ENCODE measurements around the gene LEMD3.

LEMD3 gene

DNA sequence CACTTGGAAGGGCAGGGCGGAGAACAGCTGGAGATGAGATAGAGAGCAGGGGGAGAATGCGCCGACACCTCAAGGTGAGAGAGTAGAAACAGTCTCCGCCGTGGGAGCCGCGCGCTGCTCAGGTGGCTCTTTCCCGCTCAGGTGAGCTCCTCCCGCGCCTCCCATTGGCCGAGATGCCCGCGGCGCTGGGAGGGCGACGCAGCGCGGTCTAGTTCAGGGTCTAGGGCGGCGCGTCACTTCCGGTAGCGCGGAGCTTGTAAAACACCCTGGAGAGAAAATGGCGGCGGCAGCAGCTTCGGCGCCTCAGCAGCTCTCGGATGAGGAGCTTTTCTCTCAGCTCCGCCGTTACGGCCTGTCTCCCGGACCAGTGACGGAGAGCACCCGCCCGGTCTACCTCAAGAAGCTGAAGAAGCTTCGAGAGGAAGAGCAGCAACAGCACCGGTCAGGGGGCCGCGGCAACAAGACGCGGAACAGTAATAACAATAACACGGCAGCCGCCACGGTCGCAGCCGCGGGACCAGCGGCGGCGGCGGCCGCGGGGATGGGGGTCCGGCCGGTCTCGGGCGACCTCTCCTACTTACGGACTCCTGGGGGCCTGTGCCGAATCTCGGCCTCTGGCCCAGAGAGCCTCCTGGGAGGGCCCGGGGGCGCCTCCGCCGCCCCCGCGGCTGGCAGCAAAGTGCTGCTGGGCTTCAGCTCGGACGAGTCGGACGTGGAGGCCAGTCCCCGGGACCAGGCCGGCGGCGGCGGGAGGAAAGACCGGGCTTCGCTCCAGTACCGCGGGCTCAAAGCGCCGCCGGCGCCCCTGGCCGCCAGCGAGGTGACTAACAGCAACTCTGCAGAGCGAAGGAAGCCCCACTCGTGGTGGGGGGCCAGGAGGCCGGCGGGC lies at the start of gene LEMD3:
LEMD3 (plus strand) TSS at position 264 of the 889 bp plus-strand sequence; CDS start at position 278, 14 bp downstream.
- peak; percentile 98 for DNase-seq

DNA sequence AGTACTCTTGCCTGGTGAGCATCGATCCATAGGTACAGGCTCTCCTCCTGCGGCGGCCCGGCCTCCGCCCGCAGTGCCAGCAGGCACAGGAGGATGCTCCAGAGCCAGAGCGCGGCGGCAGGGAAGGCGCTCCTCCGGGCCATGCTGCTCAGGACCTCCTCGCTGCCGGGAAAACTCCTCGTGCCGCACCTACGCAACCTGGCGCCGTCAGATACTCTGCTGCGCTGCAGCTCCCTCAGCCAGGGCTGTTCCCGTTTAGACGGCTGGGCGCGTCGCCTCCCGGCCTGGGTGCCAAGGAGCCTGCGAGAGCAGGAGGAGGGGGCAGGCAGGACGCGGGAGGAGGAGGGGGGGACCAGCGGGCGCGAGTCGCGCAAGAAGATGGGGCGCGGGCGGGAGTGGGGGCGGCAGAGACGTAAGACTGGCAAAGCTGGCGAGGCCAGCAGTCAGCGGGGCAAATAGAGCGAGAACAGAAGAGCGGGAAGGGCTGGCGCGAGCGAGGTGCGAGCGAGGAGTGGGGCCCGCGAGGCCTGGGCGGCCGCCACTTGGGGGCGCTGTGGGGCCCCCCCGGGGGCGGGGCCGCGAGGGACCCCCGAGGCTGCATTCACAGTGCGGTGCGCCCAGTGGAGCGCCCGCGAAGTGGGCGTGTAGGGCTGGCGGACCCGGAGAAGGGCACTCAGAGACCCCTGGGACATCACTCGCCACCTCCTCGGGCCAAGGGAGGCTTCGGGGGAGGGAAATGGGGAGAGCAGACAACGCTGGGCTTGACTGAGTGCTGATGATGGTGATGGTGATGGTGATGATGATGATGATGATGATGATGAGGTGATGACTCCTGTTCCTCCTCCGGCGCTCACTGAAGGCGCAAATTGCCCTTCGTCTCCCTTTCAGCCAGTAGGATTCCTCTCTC lies 48.1 kb upstream of the LEMD3 start, which contains the start of gene WIF1:
WIF1 (minus strand) TSS at position 257 of the 907 bp plus-strand sequence; CDS start at position 143, 114 bp downstream.
- DNase-seq: peak; percentile 58

DNA sequence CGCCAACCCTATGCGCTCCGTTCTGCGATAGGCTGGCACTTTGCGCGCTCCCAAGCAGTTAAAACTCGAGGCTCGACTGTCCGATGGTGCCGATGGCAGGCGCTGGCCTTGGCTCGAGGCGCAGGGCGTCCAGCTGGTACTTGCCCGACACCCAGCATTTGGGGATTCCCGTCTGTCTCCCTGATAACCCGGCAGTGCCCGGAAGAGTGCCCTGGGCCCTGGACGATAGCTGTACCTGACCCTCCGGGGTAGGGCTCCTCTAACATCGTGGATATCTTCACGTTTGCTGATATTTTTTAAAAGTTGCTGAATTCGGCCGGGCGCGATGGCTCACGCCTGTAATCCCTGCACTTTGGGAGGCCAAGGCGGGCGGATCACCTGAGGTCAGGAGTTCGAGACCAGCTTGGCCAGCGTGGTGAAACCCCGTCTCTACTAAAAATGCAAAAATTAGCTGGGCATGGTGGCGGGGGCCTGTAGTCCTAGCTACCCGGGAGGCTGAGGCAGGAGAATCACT lies 47.4 kb upstream of the LEMD3 start:
- no peak for DNase-seq

DNA sequence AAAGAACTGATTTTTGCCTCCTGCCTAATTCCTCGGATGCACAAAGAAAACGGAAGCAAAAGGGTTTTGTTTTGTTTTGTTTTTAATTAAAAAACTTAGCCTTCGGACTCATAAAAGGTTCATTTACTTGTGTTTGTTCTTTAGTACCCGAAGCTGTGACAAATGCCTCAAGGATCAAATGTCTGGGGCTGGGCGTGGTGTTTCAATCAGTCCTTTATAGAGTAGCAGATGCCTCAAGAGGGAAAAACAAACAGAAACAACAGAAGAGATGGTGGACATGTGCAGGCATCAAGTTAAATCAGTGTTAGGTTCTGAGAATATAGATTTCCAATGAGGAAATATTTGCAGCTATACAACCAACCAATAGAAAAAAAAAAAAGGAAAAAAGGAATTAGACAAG lies 46.7 kb upstream of the LEMD3 start:
- DNase-seq: peak; percentile 18

DNA sequence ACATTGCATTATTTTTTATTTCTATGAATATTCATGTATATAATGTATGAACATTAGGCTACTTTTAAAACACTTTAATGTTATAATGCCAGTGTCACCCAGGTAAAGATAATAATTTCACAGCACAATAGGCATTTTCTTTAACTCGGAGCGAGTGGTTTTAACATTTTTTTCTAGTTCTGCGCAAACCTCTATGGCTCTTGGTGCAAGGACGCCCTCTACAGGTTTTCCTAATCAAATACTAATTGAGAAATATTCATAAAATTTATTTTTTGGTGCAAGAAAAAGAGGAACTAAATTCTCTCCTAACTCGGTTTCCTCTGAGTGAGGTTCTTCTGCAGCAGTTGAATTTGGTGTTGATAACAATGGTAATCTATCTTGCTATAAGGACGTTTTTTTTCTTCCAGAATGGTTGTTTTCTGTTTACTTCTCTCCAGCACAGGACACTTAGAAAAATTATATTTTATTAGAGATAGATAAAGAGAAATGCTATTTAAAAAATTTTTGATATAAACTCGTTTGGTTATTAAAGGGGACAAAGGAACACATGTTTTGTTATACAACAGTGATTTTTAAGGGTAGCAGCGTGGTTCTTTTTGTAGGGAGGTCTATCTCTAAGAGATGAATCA lies 45.8 kb upstream of the LEMD3 start:
- DNase-seq: peak; percentile 48

DNA sequence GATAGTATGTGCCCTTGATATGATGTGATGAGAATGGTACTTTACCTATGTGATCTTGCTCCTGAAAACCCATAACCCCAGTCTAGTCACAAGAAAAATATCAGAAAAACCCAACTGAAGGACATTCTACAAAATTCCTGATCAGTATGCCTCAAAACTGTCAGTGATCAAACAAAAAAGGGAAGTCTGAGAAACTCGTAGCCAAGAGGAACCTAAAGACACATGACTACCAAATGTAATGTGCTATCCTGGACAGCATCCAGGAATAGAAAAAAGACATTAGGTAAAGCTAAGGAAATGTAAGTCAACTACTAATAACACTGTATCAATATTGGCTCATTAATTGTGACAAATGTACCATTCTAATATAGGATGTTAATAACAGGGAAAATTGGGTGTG lies 44.1 kb upstream of the LEMD3 start:
- no peak for DNase-seq

DNA sequence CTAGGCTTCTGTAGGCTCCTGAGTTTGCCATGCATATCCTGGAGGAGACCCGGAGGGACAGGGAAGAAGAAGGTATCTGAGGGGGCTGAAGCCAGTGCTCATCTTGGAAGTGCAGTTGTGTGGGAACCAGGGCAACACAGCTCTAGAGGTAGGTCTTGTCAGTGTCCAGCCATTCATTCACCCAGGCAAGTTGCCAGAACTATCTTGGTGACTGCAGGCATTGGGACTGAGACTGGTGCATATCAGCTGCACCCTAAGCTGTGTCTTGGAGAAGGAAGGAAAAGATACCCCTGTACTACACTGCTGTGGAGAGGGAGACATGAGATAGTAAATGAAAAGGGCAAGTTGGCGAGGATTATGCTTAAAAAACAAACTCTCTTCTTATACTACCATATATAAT lies 43.4 kb upstream of the LEMD3 start:
- DNase-seq: no peak

DNA sequence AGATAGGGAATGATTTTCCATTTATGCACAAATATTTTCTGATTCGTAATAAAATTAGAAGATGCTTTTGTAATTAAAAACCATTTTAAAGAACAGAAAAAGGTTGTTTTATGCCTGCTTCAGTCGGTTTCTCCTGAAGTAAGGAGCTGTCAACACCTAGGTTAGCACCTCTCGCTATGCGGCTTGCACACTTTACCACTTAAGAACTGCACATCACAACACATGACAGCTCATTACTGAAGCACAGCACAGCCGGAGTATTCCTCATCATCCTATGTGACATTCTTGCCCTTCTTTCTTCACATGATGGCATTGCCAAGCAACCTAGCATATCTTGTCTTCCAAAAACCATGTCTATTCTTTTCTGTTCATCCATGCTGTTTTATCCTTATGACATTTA lies 42.9 kb upstream of the LEMD3 start:
- DNase-seq: no peak

DNA sequence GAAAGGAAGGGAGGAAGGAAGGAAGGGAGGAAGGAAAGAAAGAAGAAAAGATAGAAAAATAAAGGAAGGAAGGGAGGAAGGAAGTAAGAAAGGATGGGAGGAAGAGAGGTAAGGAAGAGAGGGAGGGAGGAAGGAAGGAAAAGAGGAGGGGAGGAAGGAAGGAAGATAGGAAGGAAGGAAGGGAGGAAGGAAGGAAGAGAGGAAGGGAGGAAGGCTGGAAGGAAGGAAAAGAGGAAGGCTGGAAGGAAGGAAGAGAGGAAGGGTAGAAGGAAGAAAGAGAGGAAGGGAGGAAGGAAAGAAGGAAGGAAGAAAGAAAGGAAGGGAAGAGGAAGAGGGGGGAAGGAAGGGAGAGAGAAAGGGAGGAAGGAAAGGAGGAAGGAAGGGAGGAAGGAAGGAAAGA lies 35.5 kb upstream of the LEMD3 start:
- DNase-seq: no peak

DNA sequence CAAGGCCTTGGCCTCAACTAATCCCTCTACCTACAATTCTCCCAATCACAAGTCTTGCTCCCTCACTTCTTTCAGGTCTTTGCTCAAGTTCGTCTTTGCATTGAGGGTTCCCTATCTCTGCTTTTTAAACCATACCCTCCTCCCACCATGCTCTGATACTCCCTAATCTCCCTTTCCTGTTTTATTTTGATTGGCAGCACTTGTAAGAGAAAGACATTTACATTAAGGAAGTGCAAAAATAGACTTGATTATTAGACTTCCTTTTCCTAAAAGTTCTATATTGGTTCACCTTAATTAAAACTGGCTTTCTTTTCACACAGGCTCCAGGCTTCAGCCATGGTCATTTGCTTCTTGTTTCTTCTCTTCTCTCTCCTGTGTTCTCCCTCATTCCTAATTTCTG lies 30.0 kb upstream of the LEMD3 start:
- DNase-seq: no peak

DNA sequence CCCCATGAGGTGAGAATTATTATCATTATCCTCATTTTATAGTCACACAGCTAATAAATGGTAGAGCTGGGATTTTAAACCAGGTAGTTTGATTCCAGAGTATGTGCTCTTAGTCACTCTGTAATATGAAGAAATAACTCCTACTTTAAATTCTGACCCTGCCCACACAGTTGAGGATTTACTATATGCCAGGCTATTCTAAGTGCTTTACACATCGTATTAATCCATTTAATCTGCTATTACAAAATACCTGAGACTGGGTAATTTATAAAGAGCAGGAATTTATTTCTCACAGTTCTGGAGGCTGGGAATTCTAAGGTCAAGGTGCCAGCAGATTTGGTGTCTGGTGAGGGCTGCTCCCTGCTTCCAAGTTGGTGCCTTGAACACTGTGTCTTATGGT lies 28.6 kb upstream of the LEMD3 start:
- DNase-seq: no peak

DNA sequence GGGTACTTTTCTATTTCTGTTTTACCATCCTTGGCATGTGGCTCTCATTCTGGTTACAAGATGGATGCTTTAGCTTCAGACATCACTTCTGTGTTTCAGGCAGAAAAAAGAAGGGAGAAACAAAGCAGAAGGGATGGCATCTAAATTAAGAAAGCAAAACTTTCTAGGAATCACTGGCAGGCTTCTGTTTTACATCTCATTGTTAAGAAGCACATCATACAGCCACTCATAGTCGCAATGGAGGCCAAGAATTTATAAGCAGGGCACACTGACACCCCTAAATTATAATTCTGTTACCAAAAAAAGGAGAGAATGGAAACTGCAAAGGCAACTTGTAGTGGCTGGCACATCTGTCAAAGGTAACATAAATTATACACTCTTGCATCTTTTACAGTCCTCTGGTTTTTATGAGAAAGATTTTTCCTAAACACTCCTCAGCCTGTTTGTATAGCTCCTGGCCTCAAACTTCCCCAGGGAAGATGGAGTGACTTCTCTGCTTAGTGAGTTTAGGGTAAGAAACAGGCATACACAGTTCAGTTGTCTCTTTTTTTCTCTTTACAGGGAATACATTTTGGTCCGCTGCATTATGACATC lies 22.0 kb upstream of the LEMD3 start:
- DNase-seq: no peak

DNA sequence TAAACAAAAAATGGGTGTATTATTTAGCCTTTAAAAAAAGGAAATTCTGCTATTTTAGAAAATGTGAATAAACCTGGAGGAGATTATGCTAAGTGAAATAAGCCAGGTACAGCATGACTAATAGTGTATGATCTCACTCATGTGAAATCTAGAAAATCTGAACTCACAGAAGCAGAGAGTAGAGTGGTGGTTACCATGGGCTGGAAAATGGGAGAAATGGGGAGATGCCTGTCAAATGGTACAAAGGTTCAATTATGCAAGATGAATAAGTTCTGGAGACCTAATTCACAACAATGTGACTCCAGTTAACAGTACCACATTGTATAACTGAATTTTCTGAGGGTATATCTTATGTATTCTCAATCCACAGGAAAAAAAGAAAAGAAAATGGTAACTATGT lies 17.4 kb upstream of the LEMD3 start:
- DNase-seq: no peak

DNA sequence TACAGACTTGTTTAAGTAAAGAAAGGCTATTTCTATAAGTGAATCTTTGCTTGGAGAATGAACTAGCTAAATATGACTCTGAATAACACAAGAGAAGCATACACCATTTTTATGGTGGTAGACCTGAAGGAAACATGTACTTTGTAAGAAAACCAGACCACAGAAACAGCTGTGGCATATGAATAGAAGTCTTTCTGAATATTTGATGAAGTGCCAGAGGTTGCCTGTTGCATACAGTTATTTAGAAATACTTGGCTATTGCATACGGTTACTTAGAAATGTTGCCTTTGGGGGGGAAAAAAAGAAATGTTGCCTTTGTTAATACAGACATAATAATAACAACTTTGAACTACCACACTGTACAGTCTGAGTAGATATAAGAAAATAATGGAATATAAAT lies 16.8 kb upstream of the LEMD3 start:
- no peak for DNase-seq

DNA sequence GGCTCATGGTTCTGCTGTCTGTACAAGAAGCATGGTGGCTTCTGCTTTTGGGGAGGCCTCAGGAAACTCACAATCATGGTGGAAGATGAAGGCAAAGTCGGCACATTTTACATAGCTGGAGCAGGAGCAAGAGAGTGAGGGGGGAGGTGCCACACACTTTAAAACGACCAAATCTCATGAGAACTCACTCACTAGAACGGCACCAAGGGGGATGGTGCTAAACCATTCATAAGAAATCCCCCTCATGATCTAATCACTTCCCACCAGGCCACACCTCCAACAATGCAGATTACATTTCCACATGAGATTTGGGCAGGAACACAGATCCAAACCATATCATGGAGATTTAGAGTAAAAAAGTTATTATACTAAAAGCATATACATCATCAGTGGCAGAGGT lies 13.6 kb upstream of the LEMD3 start:
- no peak for DNase-seq

DNA sequence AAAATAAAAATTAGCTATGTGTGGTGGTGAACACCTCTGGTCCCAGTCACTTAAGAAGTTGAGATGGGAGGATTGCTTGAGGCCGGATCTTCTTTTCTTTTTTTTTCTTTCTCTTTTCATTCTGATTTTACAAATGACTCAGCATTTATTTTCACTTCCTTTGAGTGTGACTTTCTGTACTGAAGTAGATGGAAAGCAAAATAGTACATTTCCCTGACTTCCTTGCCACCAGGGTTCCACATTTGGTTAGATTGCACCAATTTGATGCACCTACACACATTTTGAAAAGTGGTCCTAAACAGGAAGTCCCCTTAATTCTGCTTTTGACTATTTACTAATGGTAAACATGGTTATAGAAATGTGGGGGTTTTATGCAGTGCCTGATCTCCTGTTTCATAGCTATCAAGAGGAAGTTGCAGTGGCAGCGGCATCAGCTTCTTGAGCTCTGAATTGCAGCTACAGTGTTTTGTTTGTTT lies 13.0 kb upstream of the LEMD3 start:
- DNase-seq: no peak

DNA sequence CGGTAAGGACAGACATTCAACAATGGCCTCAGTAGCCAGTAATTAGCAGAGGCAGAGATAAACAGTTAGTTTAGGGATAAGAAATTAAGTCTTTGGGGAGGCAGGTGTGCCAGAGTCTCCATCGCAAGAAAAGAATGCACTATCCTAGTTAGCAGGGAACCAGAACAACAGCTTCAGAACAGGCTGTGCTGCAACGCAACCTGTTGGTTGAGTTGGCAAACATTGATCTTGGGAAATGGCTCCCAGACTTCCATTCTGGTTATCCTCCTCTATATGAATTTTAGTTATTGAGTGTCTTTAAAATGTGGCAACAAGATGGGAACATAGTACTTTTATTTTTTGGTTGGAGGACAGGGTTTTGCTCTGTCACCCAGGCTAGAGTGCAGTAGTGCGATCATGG lies 12.3 kb upstream of the LEMD3 start:
- DNase-seq: no peak

DNA sequence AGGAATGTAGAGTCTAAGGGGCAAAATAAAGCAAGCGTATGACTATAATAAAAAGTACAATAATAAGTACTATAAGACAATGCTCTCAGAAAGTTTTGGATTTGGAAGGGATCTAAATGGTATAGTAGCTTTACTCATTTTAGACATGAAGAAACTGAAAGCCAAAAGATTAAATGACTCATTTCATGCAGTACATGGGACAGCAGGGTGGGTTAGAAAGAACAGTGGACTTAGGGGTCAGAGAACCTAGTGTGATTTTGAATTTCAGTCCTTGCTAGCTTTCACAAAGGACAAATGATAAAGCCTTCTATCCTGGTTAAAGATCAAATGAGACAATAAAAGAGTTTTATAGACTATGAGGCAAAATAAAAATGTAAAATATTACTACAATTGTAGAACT lies 6.8 kb upstream of the LEMD3 start:
- DNase-seq: no peak

DNA sequence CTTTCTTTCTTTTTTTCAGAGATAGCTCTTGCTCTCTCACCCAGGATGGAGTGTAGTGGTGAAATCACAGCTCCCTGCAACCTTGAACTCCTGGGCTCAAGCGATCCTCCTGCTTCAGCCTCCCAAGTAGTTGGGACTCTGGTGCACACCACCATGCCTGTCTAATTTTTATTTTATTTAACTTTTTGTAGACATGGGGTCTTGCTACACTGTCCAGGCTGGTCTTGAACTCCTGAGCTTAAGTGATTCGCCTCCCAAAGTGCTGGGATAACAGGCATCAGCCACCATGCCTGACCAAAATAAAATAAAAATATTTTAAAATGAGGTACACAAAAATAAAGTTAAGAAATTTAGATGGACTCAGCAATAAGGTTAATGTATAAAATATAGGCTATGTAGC lies 5.1 kb upstream of the LEMD3 start:
- no peak for DNase-seq

DNA sequence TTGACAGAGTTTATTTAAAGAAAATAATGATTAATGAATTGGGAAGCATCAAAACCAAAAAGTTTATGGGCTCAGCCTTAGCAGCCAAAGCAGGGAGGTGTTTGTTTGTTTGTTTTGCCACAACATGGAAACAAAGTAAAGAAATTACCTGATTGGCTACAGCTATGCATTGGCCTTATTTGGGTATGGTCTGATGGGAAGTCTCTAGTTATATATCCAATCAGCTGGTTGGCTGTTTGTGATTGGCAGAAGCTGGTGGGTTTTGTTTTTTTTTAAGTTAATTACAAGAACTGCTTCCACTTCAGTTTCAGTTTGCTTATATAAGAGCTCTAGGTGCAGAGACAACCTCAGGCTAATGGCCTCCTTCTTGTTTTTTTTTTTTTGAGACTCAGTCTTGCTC lies 4.6 kb upstream of the LEMD3 start:
- DNase-seq: no peak

DNA sequence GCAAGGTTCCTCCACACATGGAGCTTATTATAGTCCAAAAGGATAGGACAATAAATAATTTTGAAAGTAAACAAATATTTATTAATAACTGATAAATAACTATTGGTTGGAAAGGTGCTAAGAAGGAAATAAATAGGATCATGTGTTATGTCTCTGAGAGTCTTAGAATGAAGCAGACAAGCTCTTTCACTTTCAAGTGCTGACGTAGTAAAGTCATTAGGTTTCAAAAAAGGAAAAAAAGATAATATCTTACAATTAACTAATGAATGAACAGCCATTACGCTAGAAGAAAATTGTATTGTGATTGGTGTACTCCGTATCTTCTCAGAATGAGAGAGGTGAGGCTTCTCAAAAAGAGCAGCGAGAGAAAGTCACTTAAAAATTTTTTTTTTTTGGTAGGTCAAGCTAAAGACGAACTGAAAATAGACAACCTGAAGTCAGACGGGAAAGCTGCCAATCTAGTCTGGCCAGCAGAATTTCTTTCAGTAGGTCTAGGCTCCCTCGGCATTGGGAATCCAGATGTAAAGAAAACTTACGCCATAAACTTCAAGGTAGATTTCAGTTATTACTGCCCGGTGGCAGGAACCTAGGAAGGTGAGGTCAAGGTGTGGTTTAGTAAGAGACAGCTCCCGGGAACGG lies 583 bp upstream of the LEMD3 start:
- DNase-seq: no peak
